OCI-LY7 (cell line): Measurements from ENCODE around the gene ATXN1. TPM values are rescaled to one million over a fixed set of nuclear protein-coding genes. Genes with fewer than 3 reads are reported as not detected.

ENCODE experiments used
- BruUV-seq: library from RNA; stranded (reverse); fragments of 400-500 nt; replicated peaks from 2 replicates; lab custom pipeline; 2021; lab: Mats Ljungman, UMichigan
- CTCF ChIA-PET: fragments of 300-600 bp; sonication (Branson Sonifier 250); formaldehyde crosslinking; loops from one replicate; lab custom pipeline; 2022; ENCODE audit warnings: antibody characterized with exemption; ENCODE audit not compliant: unreplicated experiment; lab: Charles Lee
- POLR2A ChIA-PET: fragments of 300-600 bp; sonication (Branson Sonifier 250); formaldehyde crosslinking; loops from one replicate; lab custom pipeline; 2022; ENCODE audit warnings: antibody characterized with exemption; lab: Charles Lee
- DNase-seq: peaks from one replicate; pipeline ENCODE4 v3.0.0-alpha.2; 2015; ENCODE audit warnings: low spot score
- H2AFZ ChIP-seq: fragments of 200-600 bp; sonication (generic), shearing (Covaris generic); 2 replicates; pipeline ENCODE4 v1.6.1; 2014; ENCODE audit warnings: mild to moderate bottlenecking, antibody characterized with exemption, low read length, moderate library complexity
- H3K27ac ChIP-seq: fragments of 200-600 bp; sonication (generic); 2 replicates; pipeline ENCODE4 v1.5.1; 2014; ENCODE audit warnings: mixed run types, low read depth, mild to moderate bottlenecking, moderate library complexity, low read length, inconsistent platforms; ENCODE audit not compliant: poor library complexity, severe bottlenecking
- H3K36me3 ChIP-seq: fragments of 200-600 bp; sonication (generic); 2 replicates; pipeline ENCODE4 v1.6.1; 2014; ENCODE audit warnings: mild to moderate bottlenecking, antibody characterized with exemption, low read length, moderate library complexity, mixed read lengths; ENCODE audit not compliant: insufficient read depth
- H3K4me1 ChIP-seq: fragments of 200-600 bp; sonication (generic); 2 replicates; pipeline ENCODE4 v1.5.1; 2014; ENCODE audit warnings: mild to moderate bottlenecking, low read length; ENCODE audit not compliant: insufficient read depth, poor library complexity, severe bottlenecking
- H3K4me2 ChIP-seq: fragments of 200-600 bp; sonication (generic); 2 replicates; pipeline ENCODE4 v1.6.1; 2014; ENCODE audit warnings: mild to moderate bottlenecking, low read length
- H3K4me3 ChIP-seq: fragments of 200-600 bp; sonication (generic); 2 replicates; pipeline ENCODE4 v1.5.1; 2014; ENCODE audit warnings: mild to moderate bottlenecking, low read depth, low read length; ENCODE audit not compliant: poor library complexity, severe bottlenecking
- H3K79me2 ChIP-seq: fragments of 200-600 bp; sonication (generic); 2 replicates; pipeline ENCODE4 v1.6.1; 2016; ENCODE audit warnings: low read depth, mild to moderate bottlenecking, low read length, moderate library complexity, mixed read lengths; ENCODE audit not compliant: insufficient read depth
- H3K9me2 ChIP-seq: fragments of 200-600 bp; sonication (generic); 2 replicates; pipeline ENCODE4 v1.6.1; 2016; ENCODE audit warnings: mild to moderate bottlenecking, low read length, mixed read lengths; ENCODE audit not compliant: insufficient read depth
- H3K9me3 ChIP-seq: fragments of 200-600 bp; sonication (generic); 2 replicates; pipeline ENCODE4 v1.6.1; 2014; ENCODE audit warnings: mild to moderate bottlenecking, mixed run types, low read length, mixed read lengths
- H4K20me1 ChIP-seq: fragments of 200-600 bp; sonication (generic); 2 replicates; pipeline ENCODE4 v1.6.1; 2014; ENCODE audit warnings: mild to moderate bottlenecking, antibody characterized with exemption, low read length, moderate library complexity, mixed read lengths; ENCODE audit not compliant: insufficient read depth
- CTCF ChIP-seq: fragments of 200-600 bp; sonication (generic); conservative IDR thresholded peaks from 2 replicates; pipeline ENCODE4 v1.5.1; 2014; ENCODE audit warnings: mild to moderate bottlenecking, antibody characterized with exemption, low read length, moderate library complexity, mixed read lengths
- EZH2phosphoT487 ChIP-seq: fragments of 200-600 bp; sonication (generic); IDR thresholded peaks from 2 replicates; pipeline ENCODE4 v1.6.1; 2018; ENCODE audit warnings: low read depth, borderline replicate concordance, mild to moderate bottlenecking, mixed run types, antibody characterized with exemption, low read length, moderate library complexity, mixed read lengths
- intact Hi-C: fragments of 100-400 bp; cut with micrococcal nuclease; formaldehyde crosslinking; loops from one replicate; pipeline ENCODE4 v1.10.0; 2022; ENCODE audit not compliant: unreplicated experiment
- total RNA-seq, 2 experiments: library from RNA; depleted of rRNA in 1 of 2; stranded (reverse); fragments of >200 nt in 1 of 2; shearing (Covaris generic) in 1 of 2; gene quantifications; 2 replicates each; pipeline ENCODE4 v1.2.3, GENCODE V29; 2014 to 2022

ATXN1 gene
- total RNA-seq, 2 experiments from 2014 or later, result not detected

GRCh38 chr6:16729744-16730143 lies 31.5 kb downstream of the ATXN1 start:
- Histone ChIP-seq H3K4me1 (no peaks in the 10 kb centered on the region), H3K36me3 (no peaks in the 10 kb centered on the region), H4K20me1 (no peaks in the 10 kb centered on the region), H2AFZ (no peak overlapping the region), H3K27ac (no peak overlapping the region), H3K9me3 (no peaks in the 10 kb centered on the region), H3K4me3 (no peak overlapping the region), H3K4me2 (no peak overlapping the region), H3K9me2 (no peaks in the 10 kb centered on the region), H3K79me2 (no peaks in the 10 kb centered on the region)
- no TSS peak for BruUV-seq
- POLR2A ChIA-PET, result no interaction called here
- intact Hi-C loops, result no loop called here
- CTCF ChIA-PET, result no interaction called here
- DNase-seq, result no peak
- no peak for TF ChIP-seq CTCF
- TF ChIP-seq EZH2phosphoT487, result no peak

- H3K9me2 ChIP-seq, result no peaks in the 10 kb centered on the region
- no TSS peak for BruUV-seq
- H3K4me3 ChIP-seq, result no peak overlapping the region
- TF ChIP-seq EZH2phosphoT487 (no peak), CTCF (no peak)
- H3K4me1 ChIP-seq, result no peaks in the 10 kb centered on the region
- no peaks in the 10 kb centered on the region for H3K79me2 ChIP-seq
- CTCF ChIA-PET, result no interaction called here
- POLR2A ChIA-PET, result no interaction called here
- no peak for DNase-seq
- H3K9me3 ChIP-seq, result no peaks in the 10 kb centered on the region
- intact Hi-C loops, result no loop called here
- H3K36me3 ChIP-seq, result no peaks in the 10 kb centered on the region
- no peak overlapping the region for H3K27ac ChIP-seq
- H3K4me2 ChIP-seq, result no peak overlapping the region
- no peaks in the 10 kb centered on the region for H4K20me1 ChIP-seq
- no peak overlapping the region for H2AFZ ChIP-seq
Observed at GRCh38 chr6:16729183-16729691, 32.0 kb downstream of the ATXN1 start.

- Histone ChIP-seq H3K27ac (no peak overlapping the region), H3K36me3 (no peaks in the 10 kb centered on the region), H3K9me2 (no peaks in the 10 kb centered on the region), H3K4me2 (no peak overlapping the region), H3K4me3 (no peak overlapping the region), H3K4me1 (no peaks in the 10 kb centered on the region), H3K79me2 (no peaks in the 10 kb centered on the region), H2AFZ (no peak overlapping the region), H3K9me3 (no peaks in the 10 kb centered on the region), H4K20me1 (no peaks in the 10 kb centered on the region)
- CTCF ChIA-PET, result no interaction called here
- no peak for TF ChIP-seq EZH2phosphoT487
- TF ChIP-seq CTCF, result no peak
- DNase-seq, result no peak
- BruUV-seq, result no TSS peak
- intact Hi-C loops, result no loop called here
- POLR2A ChIA-PET, result no interaction called here
Observed at GRCh38 chr6:16728513-16729182, 32.6 kb downstream of the ATXN1 start.
